GM13976 (cell line): ENCODE measurements around the gene ZNF248.
"Not testable (repeated sequence)": the region's sequence is repeated elsewhere in the genome, so short reads cannot be mapped to it uniquely, and the experiment has no call there.

Source experiments
- DNase-seq: peaks from one replicate; pipeline ENCODE4 v3.0.0; 2012; ENCODE audit warnings: low spot score
- in situ Hi-C: fragments of 300-500 bp; cut with MboI; formaldehyde crosslinking; loops from one replicate; pipeline ENCODE4 v1.12.0; 2022; ENCODE audit warnings: low sequenced_read_pairs, mixed read lengths, inconsistent platforms; ENCODE audit not compliant: unreplicated experiment
- TF ChIP-seq, protein P1 (sequence below): IDR thresholded peaks from 2 replicates; pipeline ENCODE4 v1.5.1; 2012; ENCODE audit warnings: borderline replicate concordance, mild to moderate bottlenecking; ENCODE audit not compliant: insufficient read depth; ENCODE audit errors: extremely low read depth, missing control alignments, control extremely low read depth

The ZNF248 gene

DNA sequence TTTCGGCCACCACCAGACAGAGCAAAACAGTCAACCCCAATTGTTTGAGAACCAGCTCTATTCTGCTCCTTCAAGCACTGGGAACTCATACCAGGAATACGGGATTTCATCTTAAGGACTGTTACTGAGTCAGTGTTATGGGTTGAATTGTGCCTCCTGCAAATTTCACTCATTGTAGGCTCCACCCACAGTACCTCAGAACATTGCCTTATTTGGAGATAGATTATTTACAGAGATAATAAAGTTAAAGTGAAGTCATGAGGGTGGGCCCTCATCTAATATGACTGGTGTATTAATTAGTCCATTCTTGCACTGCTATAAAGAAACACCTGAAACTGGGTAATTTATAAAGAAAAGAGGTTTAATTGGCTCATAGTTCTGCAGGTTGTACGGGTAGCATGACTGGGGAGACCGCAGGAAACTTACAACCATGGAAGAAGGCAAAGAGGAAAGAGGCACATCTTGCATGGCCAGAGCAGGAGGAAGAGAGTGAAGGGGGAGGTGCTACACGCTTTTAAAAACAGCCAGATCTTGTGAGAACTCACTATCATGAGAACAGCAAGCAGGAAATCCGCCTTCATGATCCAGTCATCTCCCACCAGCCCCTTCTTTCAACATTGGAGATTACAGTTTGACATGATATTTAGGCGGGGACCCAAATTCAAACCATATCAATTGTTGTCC is 14.3 kb upstream of the ZNF248 start:
- no peak for DNase-seq
- in situ Hi-C loops, result no loop called here
- TF ChIP-seq, protein P1, sequence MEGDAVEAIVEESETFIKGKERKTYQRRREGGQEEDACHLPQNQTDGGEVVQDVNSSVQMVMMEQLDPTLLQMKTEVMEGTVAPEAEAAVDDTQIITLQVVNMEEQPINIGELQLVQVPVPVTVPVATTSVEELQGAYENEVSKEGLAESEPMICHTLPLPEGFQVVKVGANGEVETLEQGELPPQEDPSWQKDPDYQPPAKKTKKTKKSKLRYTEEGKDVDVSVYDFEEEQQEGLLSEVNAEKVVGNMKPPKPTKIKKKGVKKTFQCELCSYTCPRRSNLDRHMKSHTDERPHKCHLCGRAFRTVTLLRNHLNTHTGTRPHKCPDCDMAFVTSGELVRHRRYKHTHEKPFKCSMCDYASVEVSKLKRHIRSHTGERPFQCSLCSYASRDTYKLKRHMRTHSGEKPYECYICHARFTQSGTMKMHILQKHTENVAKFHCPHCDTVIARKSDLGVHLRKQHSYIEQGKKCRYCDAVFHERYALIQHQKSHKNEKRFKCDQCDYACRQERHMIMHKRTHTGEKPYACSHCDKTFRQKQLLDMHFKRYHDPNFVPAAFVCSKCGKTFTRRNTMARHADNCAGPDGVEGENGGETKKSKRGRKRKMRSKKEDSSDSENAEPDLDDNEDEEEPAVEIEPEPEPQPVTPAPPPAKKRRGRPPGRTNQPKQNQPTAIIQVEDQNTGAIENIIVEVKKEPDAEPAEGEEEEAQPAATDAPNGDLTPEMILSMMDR, result no peak

- in situ Hi-C loops, result no loop called here
- no peak for DNase-seq
These were observed 13.7 kb upstream of the ZNF248 start for GRCh38 chr10:37871143-37871542.

GRCh38 chr10:37868796-37869195 is 11.4 kb upstream of the ZNF248 start:
- in situ Hi-C loops, result no loop called here
- TF ChIP-seq, protein P1, result no peak
- no peak for DNase-seq

More at GRCh38 chr10:37871143-37871542, 13.7 kb upstream of the ZNF248 start:
- TF ChIP-seq, protein P1, result no peak

- TF ChIP-seq, protein P1, result no peak
- in situ Hi-C loops, result no loop called here
- no peak for DNase-seq
These were observed 8.8 kb upstream of the ZNF248 start for GRCh38 chr10:37865957-37866803.

GRCh38 chr10:37865264-37865663 is 7.9 kb upstream of the ZNF248 start:
- TF ChIP-seq, protein P1, result no peak
- DNase-seq, result no peak
- in situ Hi-C loops, result no loop called here

- in situ Hi-C loops, result no loop called here
- no peak for DNase-seq
- TF ChIP-seq, protein P1, result no peak
These were observed 3.2 kb upstream of the ZNF248 start for GRCh38 chr10:37860494-37861190.

DNA sequence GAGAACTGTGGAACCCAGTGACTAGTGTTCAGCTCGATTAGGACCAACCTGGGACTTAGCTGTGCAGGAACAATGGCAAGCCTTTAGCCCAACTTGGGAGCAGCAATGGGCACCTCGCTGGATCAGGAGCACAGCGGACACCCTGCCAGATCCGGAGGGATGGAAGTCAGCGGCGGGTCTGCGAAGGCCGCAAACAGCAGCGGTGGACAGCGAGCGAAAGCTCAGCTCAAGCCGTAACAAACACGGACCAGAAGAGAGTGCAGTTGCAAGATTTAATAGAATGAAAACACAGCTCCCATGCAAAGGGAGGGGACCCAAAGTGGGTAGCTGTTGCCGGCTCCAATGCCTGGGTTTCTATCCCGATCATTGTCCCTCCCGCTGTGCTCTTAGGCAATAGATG is 1.9 kb upstream of the ZNF248 start:
- in situ Hi-C loops, DNase-seq: not testable (repeated sequence)
